ENCODE data around the gene ITGAD. TPM values are rescaled to one million over a fixed set of nuclear protein-coding genes. Genes with fewer than 3 reads are reported as not detected.

The ITGAD gene
- total RNA-seq, 2 donors from 2014 or later, result not detected

GRCh38 chr16:31402687-31403086 lies 9.6 kb downstream of the ITGAD start:
- no peaks in the 10 kb centered on the region for H3K4me1 ChIP-seq
- TF ChIP-seq POLR2A (IDR thresholded peaks at IDR 0.05) (no peak), CTCF (IDR thresholded peaks at IDR 0.05) (no peak)
- no peaks in the 10 kb centered on the region for H3K27me3 ChIP-seq
- no peak overlapping the region for H3K4me3 ChIP-seq
- H3K9me3 ChIP-seq, result no peaks in the 10 kb centered on the region
- WGBS, 2 donors, result 90 to 91% methylated on average over 1 of the region's 1 CpG
- ATAC-seq (no peak), DNase-seq (no peak)
- H3K36me3 ChIP-seq (replicated peaks in 1 of 2; ENCODE audit: insufficient read depth in 1 of 2, low read depth in 2 of 2), result no peaks in the 10 kb centered on the region
- intact Hi-C loops (cut with DNase I), result no loop called here
- H3K27ac ChIP-seq, result no peak overlapping the region

GRCh38 chr16:31403590-31404352 lies 10.6 kb downstream of the ITGAD start:
- Histone ChIP-seq H3K27ac (no peak overlapping the region), H3K4me3 (no peak overlapping the region), H3K9me3 (no peaks in the 10 kb centered on the region), H3K4me1 (no peaks in the 10 kb centered on the region), H3K27me3 (no peaks in the 10 kb centered on the region), H3K36me3 (replicated peaks in 1 of 2; ENCODE audit: insufficient read depth in 1 of 2, low read depth in 2 of 2) (no peaks in the 10 kb centered on the region)
- 73 to 81% methylated on average over 13 to 21 of the region's 21 CpGs for WGBS, 2 donors
- intact Hi-C loops (cut with DNase I), result no loop called here
- no peak for TF ChIP-seq CTCF (IDR thresholded peaks at IDR 0.05)
- TF ChIP-seq POLR2A (IDR thresholded peaks at IDR 0.05), result no peak
- no peak for DNase-seq
- ATAC-seq, result no peak

GRCh38 chr16:31404353-31405064 lies 11.4 kb downstream of the ITGAD start:
- DNase-seq (no peak), ATAC-seq (no peak)
- Histone ChIP-seq H3K36me3 (replicated peaks in 1 of 2; ENCODE audit: insufficient read depth in 1 of 2, low read depth in 2 of 2) (no peaks in the 10 kb centered on the region), H3K27me3 (no peaks in the 10 kb centered on the region), H3K4me1 (no peaks in the 10 kb centered on the region), H3K9me3 (no peaks in the 10 kb centered on the region), H3K27ac (no peak overlapping the region), H3K4me3 (no peak overlapping the region)
- TF ChIP-seq CTCF (IDR thresholded peaks at IDR 0.05) (no peak), POLR2A (IDR thresholded peaks at IDR 0.05) (no peak)
- intact Hi-C loops (cut with DNase I), result no loop called here
- WGBS, 2 donors, result 67 to 69% methylated on average over 7 to 9 of the region's 9 CpGs

GRCh38 chr16:31407406-31407805 lies 14.3 kb downstream of the ITGAD start:
- WGBS, 2 donors, result 73 to 89% methylated on average over 6 to 8 of the region's 8 CpGs
- no peaks in the 10 kb centered on the region for H3K4me1 ChIP-seq
- DNase-seq (no peak), ATAC-seq (no peak)
- no peaks in the 10 kb centered on the region for H3K27me3 ChIP-seq
- no peak overlapping the region for H3K4me3 ChIP-seq
- intact Hi-C loops (cut with DNase I), result no loop called here
- H3K36me3 ChIP-seq (replicated peaks in 1 of 2; ENCODE audit: insufficient read depth in 1 of 2, low read depth in 2 of 2), result no peaks in the 10 kb centered on the region
- H3K27ac ChIP-seq, result no peak overlapping the region
- H3K9me3 ChIP-seq, result no peaks in the 10 kb centered on the region
- TF ChIP-seq POLR2A (IDR thresholded peaks at IDR 0.05) (no peak), CTCF (IDR thresholded peaks at IDR 0.05) (no peak)

Data from body of pancreas (tissue), 4 donors.